ENCODE data around the gene SESTD1.
"Not testable (repeated sequence)": the region's sequence is repeated elsewhere in the genome, so short reads cannot be mapped to it uniquely, and the experiment has no call there.

- TF ChIP-seq SP1 (IDR thresholded peaks at IDR 0.05; ENCODE audit: low read depth); CTCF (IDR thresholded peaks at IDR 0.05 in 2 of 3, conservative IDR thresholded peaks at IDR 0.05 in 1 of 3; ENCODE audit: borderline replicate concordance in 1 of 3, insufficient read depth in 1 of 3, low read depth in 2 of 3, low read length in 2 of 3); JUND (IDR thresholded peaks at IDR 0.05); POLR2A (IDR thresholded peaks at IDR 0.05; ENCODE audit: borderline replicate concordance, extremely low read depth, insufficient read depth, insufficient read length); ATF3 (IDR thresholded peaks at IDR 0.05); ZBTB33 (IDR thresholded peaks at IDR 0.05; ENCODE audit: extremely low read depth, insufficient replicate concordance, low read length); SIN3A (IDR thresholded peaks at IDR 0.05; ENCODE audit: low read depth): not testable (repeated sequence)
Measured at GRCh38 chr2:179195926-179196590, 68.6 kb downstream of the SESTD1 start.

Measured in HCT116 (cell line).